OCI-LY1 (cell line): ENCODE measurements around the gene SPSB3.

Source experiments
- H2AFZ ChIP-seq: fragments of 200-600 bp; sonication (generic), shearing (Covaris generic); 2 replicates; pipeline ENCODE4 v1.6.0; 2014; ENCODE audit warnings: antibody characterized with exemption, mild to moderate bottlenecking, low read length
- H3F3A ChIP-seq: fragments of 200-600 bp; sonication (generic), shearing (Covaris generic); 2 replicates; pipeline ENCODE4 v1.6.0; 2014; ENCODE audit warnings: mild to moderate bottlenecking, antibody characterized with exemption, low read length, moderate library complexity; ENCODE audit not compliant: insufficient read depth
- H3K27ac ChIP-seq: fragments of 200-600 bp; sonication (generic); 2 replicates; pipeline ENCODE4 v1.5.1; 2014; ENCODE audit warnings: low read length, mixed run types, mild to moderate bottlenecking, low read depth; ENCODE audit not compliant: poor library complexity, severe bottlenecking
- H3K27me3 ChIP-seq: fragments of 200-600 bp; sonication (generic); 2 replicates; pipeline ENCODE4 v1.6.0; 2014; ENCODE audit warnings: antibody characterized with exemption, mild to moderate bottlenecking, low read length, moderate library complexity; ENCODE audit not compliant: insufficient read depth
- H3K36me3 ChIP-seq: fragments of 200-600 bp; sonication (generic); 2 replicates; pipeline ENCODE4 v1.6.1; 2014; ENCODE audit warnings: mild to moderate bottlenecking, antibody characterized with exemption, low read length, moderate library complexity, mixed read lengths; ENCODE audit not compliant: insufficient read depth
- H3K4me1 ChIP-seq: fragments of 200-600 bp; sonication (generic); 2 replicates; pipeline ENCODE4 v1.5.1; 2014; ENCODE audit warnings: mild to moderate bottlenecking, low read length, moderate library complexity; ENCODE audit not compliant: insufficient read depth, severe bottlenecking
- H3K4me2 ChIP-seq: fragments of 200-600 bp; sonication (generic), shearing (Covaris generic); 2 replicates; pipeline ENCODE4 v1.6.1; 2014; ENCODE audit warnings: low read length
- H3K4me3 ChIP-seq: fragments of 200-600 bp; sonication (generic); 2 replicates; pipeline ENCODE4 v1.5.1; 2014; ENCODE audit warnings: low read length, low read depth, mild to moderate bottlenecking, mixed read lengths; ENCODE audit not compliant: poor library complexity, severe bottlenecking
- H3K79me2 ChIP-seq: fragments of 200-600 bp; shearing (Covaris generic); 2 replicates; pipeline ENCODE4 v1.6.1; 2016; ENCODE audit warnings: mixed run types, low read length, mixed read lengths; ENCODE audit not compliant: insufficient read depth
- H3K9ac ChIP-seq: fragments of 200-600 bp; sonication (generic), shearing (Covaris generic); 2 replicates; pipeline ENCODE4 v1.6.1; 2014; ENCODE audit warnings: mild to moderate bottlenecking, low read length, mixed read lengths
- H3K9me2 ChIP-seq: fragments of 200-600 bp; sonication (generic), shearing (Covaris generic); 2 replicates; pipeline ENCODE4 v1.6.1; 2014; ENCODE audit warnings: low read depth, mild to moderate bottlenecking, low read length, mixed read lengths
- H3K9me3 ChIP-seq: fragments of 200-600 bp; shearing (Covaris generic); 2 replicates; pipeline ENCODE4 v1.6.1; 2014; ENCODE audit warnings: low read length, mixed read lengths
- H4K20me1 ChIP-seq: fragments of 200-600 bp; sonication (generic), shearing (Covaris generic); 2 replicates; pipeline ENCODE4 v1.6.0; 2016; ENCODE audit warnings: mild to moderate bottlenecking, low read length; ENCODE audit not compliant: insufficient read depth
- CTCF ChIP-seq: fragments of 200-600 bp; sonication (generic), shearing (Covaris generic); IDR thresholded peaks from 2 replicates; pipeline ENCODE4 v1.5.1; 2017; ENCODE audit warnings: mild to moderate bottlenecking, antibody characterized with exemption, low read length, moderate library complexity, mixed read lengths
- EZH2 ChIP-seq: fragments of 200-600 bp; sonication (generic), shearing (Covaris generic); IDR thresholded peaks from 2 replicates; pipeline ENCODE4 v1.8.0; 2017; ENCODE audit warnings: borderline replicate concordance, mixed run types, mild to moderate bottlenecking, antibody characterized with exemption, low read length, moderate library complexity, mixed read lengths

The SPSB3 gene

GRCh38 chr16:1810106-1810505 is 27.7 kb upstream of the SPSB3 start:
- TF ChIP-seq EZH2 (no peak), CTCF (no peak)
- Histone ChIP-seq H3K9me2 (no peaks in the 10 kb centered on the region), H3K36me3 (peaks cover 6% of the 10 kb centered on the region; the same call in 1 of the 2 replicates), H3K9ac (no peak overlapping the region), H3K27ac (no peak overlapping the region), H2AFZ (no peak overlapping the region), H3K79me2 (no peaks in the 10 kb centered on the region), H3K4me1 (no peaks in the 10 kb centered on the region), H3K27me3 (no peaks in the 10 kb centered on the region), H3K4me2 (no peak overlapping the region), H3F3A (no peaks in the 10 kb centered on the region), H3K4me3 (no peak overlapping the region), H3K9me3 (no peaks in the 10 kb centered on the region), H4K20me1 (no peaks in the 10 kb centered on the region)

- Histone ChIP-seq H3K27ac (no peak overlapping the region), H3K9me3 (no peaks in the 10 kb centered on the region), H3K4me2 (no peak overlapping the region), H3K4me3 (no peak overlapping the region), H3K9me2 (no peaks in the 10 kb centered on the region), H3K36me3 (peaks cover 8% of the 10 kb centered on the region; the same call in 1 of the 2 replicates), H3K4me1 (no peaks in the 10 kb centered on the region), H3K9ac (no peak overlapping the region), H3K79me2 (no peaks in the 10 kb centered on the region), H2AFZ (no peak overlapping the region), H4K20me1 (no peaks in the 10 kb centered on the region), H3K27me3 (no peaks in the 10 kb centered on the region), H3F3A (no peaks in the 10 kb centered on the region)
- TF ChIP-seq CTCF = no peak
- TF ChIP-seq EZH2 = no peak
Measured at GRCh38 chr16:1809281-1809801, 27.0 kb upstream of the SPSB3 start.

- Histone ChIP-seq H3K4me2 (no peak overlapping the region), H3K4me3 (no peak overlapping the region), H3K79me2 (no peaks in the 10 kb centered on the region), H3K9ac (no peak overlapping the region), H3K27ac (no peak overlapping the region), H3K36me3 (peaks cover 8% of the 10 kb centered on the region; the same call in 1 of the 2 replicates), H3K27me3 (no peaks in the 10 kb centered on the region), H3K9me2 (no peaks in the 10 kb centered on the region), H3F3A (no peaks in the 10 kb centered on the region), H3K9me3 (no peaks in the 10 kb centered on the region), H4K20me1 (no peaks in the 10 kb centered on the region), H3K4me1 (no peaks in the 10 kb centered on the region), H2AFZ (no peak overlapping the region)
- TF ChIP-seq EZH2 (no peak), CTCF (no peak)
Measured at GRCh38 chr16:1808691-1809090, 26.3 kb upstream of the SPSB3 start.
